ENCODE data around the gene PPM1F. TPM values are rescaled to one million over a fixed set of nuclear protein-coding genes. Genes with fewer than 3 reads are reported as not detected.
A peak's percentile ranks its signal among the peaks of the same experiment; 100 is the strongest.

The PPM1F gene
- total RNA-seq, 1 experiment from 2014 or later = 21.1 TPM

DNA sequence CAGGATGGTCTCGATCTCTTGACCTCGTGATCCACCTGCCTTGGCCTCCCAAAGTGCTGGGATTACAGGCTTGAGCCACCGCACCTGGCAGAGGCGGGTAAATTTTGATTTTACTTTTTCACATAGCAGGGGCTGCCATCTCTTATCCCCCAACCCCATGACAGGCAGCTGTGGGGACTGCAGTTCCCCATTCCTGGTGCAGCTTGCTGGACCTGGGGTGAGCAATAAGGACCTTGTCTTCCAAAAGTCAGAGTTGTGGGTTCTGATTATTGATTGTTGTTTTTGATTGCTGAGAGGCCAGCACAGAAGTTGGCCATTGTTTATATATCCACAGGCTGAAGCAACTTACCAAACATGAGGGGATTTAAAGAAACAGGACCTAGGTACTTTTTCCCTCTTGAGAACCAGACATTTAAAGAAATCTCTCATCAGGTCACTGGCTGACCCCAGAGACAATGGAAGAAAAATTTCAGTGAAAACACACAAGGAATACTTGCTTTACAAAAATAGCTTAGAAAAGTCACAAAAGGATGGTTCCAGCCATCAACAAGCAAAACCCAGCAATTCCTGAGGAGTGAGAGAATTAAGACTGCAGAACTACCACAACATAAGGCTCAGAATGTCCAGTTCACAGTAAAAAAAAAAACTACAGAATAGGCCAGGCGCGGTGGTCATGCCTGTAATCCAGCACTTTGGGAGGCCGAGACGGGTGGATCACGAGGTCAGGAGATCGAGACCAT, 63.2 kb downstream of the PPM1F start:
- no peaks in the 10 kb centered on the region for H3K27me3 ChIP-seq (ENCODE audit: insufficient read depth, low read length)
- Mint-ChIP-seq H3K27ac (0 out of 7 replicates have a peak overlapping the region, but pooled peaks of 1 of the 3 experiments have one; percentile 5), H3K36me3 (ENCODE audit: insufficient read depth in 1 of 3, low read depth in 3 of 3) (peaks cover 0 to 2% (median 0%) of the 10 kb centered on the region in 3 experiments; a peak in 1 of 7 replicates), H3K9me3 (peaks cover 0 to 3% of the 10 kb centered on the region in 2 experiments; a peak in 1 of 5 replicates), H3K4me1 (no peaks in the 10 kb centered on the region), H3K27me3 (ENCODE audit: low read depth) (peaks cover 8% of the 10 kb centered on the region), H3K4me3 (no peak overlapping the region)
- H3K27ac ChIP-seq (ENCODE audit: insufficient read length, low read depth, low read length) = no peak overlapping the region
- H3K4me2 ChIP-seq (ENCODE audit: insufficient read depth, insufficient read length, low read length) = no peak overlapping the region
- no peak overlapping the region for H2BK12ac ChIP-seq (ENCODE audit: insufficient read length, low read depth, low read length)
- no peak overlapping the region for H3K23ac ChIP-seq (ENCODE audit: insufficient read length, low read depth, low read length)
- H3K23me2 ChIP-seq (ENCODE audit: insufficient read length, low read depth, low read length, poor library complexity, severe bottlenecking) = no peaks in the 10 kb centered on the region
- H3K56ac ChIP-seq (ENCODE audit: insufficient read length, low read depth, low read length) = no peak overlapping the region
- no peak overlapping the region for H3K18ac ChIP-seq (ENCODE audit: insufficient read length, low read depth, low read length)
- no peak overlapping the region for H3K9ac ChIP-seq (ENCODE audit: extremely low read depth, insufficient read length, low read length)
- H3K9me3 ChIP-seq (ENCODE audit: control insufficient read depth, low read depth, low read length) = no peaks in the 10 kb centered on the region
- no peak overlapping the region for H2BK20ac ChIP-seq (ENCODE audit: low read depth, low read length, poor library complexity, severe bottlenecking)
- no peak overlapping the region for H4K5ac ChIP-seq (ENCODE audit: insufficient read length, low read depth, low read length)
- no peak overlapping the region for H2BK5ac ChIP-seq (ENCODE audit: insufficient read length, low read length)
- DNase-seq = no peak
- H4K8ac ChIP-seq (replicated peaks; ENCODE audit: insufficient read length, low read depth, low read length) = no peak overlapping the region
- no peak overlapping the region for H2BK15ac ChIP-seq (ENCODE audit: low read depth, low read length)
- no peak overlapping the region for H2AK5ac ChIP-seq (ENCODE audit: insufficient read length, low read length)
- no peak overlapping the region for H3K4ac ChIP-seq (ENCODE audit: low read depth, low read length)
- no peaks in the 10 kb centered on the region for H3K4me1 ChIP-seq (ENCODE audit: insufficient read depth, low read length)
- H4K20me1 ChIP-seq (ENCODE audit: control insufficient read depth, insufficient read depth, insufficient read length) = no peaks in the 10 kb centered on the region
- no peak for TF ChIP-seq CTCF (conservative IDR thresholded peaks at IDR 0.05)
- no peak overlapping the region for H3K14ac ChIP-seq (ENCODE audit: insufficient read depth, low read length)
- H2AFZ ChIP-seq (ENCODE audit: low read length) = no peak overlapping the region
- no CpG with 5 or more reads among the region's 10 CpGs for WGBS (ENCODE audit: extremely low coverage, insufficient read length, low lambda C conversion rate)
- H3K79me2 ChIP-seq (ENCODE audit: insufficient read depth, low read length) = no peaks in the 10 kb centered on the region
- no peak overlapping the region for H4K91ac ChIP-seq (ENCODE audit: insufficient read length, low read depth, low read length)
- H3T11ph ChIP-seq (ENCODE audit: low read length) = no peak overlapping the region
- H3K79me1 ChIP-seq (ENCODE audit: insufficient read depth, low read depth, low read length, poor library complexity, severe bottlenecking) = no peaks in the 10 kb centered on the region
- no peak overlapping the region for H2BK120ac ChIP-seq (ENCODE audit: low read depth, low read length, poor library complexity, severe bottlenecking)

Data from H9 (cell line).